Fibroblast of skin of scalp (primary cell): Measurements from ENCODE around the gene MPG.

ENCODE experiments used
- DNase-seq: peaks from one replicate; pipeline ENCODE4 v3.0.0-alpha.2; 2013

MPG gene

DNA sequence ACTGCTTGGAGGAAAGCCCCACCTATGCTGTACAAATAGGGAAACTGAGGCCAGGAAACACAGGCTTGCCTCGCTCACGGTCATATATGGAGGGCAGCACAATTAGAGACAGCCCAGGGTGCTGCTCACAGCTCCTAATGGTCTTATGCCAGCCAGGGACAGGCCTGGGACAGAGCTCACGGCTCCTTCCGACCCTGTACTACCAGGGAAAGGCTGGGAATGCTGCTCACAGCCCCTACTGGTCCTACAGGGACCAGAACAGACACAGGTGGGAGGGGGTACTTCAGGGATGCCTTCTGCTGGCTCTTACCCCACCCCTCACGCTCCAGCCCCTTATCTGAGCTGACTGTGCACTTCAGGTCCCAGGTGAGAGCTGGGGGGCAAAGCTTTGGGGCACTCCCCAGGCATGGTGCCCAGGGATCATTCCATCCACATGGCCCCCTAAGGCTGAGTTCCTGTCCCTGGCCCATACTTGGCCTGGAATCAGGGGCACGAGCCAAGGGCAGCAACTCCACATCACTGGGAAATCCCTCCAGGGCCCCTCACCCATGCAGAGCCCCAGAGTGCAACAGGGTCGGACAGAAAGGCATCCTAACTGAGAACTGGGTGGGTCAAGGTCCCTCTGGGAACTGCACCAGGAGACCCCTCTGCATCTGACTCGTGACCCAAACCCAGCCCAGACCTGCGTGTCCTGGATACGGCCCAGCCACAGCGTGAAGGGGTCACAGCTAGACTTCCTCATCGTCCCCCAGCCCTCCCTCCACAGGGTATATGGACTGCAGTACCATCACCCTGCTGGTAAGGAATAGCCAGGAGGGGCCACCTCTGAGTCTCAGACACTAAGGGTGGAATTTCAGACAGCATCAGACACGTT lies 11.5 kb upstream of the MPG start:
- DNase-seq, result no peak

DNA sequence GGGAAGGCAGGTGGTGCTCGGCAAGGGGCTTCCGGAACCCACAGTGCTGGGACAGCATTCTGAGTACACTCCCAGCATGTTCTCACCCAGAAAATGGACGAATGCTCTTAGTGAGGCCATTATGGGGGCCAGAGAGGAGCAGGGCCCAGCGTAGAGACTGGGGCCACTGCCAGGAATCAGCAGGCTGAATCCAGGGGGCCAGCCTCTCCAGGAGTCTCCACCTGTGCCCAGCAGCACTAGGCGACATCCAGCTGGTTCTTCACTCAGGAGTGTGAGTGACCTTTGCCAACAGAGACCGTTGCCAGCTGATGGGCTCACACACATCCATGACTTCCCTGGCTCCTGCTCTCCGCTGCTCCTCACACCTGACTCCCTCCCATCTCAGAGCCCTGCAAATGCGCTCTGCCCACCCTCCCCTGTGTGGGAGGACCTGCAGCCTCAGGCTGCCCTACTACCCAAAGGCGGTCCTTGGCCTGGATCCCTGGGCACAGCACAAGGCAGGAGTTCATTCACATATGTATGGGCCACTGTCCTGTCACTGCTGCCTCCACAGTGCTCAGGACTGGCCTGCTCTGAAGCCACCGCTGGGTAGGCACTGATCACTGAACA lies 10.7 kb upstream of the MPG start:
- DNase-seq, result no peak

DNA sequence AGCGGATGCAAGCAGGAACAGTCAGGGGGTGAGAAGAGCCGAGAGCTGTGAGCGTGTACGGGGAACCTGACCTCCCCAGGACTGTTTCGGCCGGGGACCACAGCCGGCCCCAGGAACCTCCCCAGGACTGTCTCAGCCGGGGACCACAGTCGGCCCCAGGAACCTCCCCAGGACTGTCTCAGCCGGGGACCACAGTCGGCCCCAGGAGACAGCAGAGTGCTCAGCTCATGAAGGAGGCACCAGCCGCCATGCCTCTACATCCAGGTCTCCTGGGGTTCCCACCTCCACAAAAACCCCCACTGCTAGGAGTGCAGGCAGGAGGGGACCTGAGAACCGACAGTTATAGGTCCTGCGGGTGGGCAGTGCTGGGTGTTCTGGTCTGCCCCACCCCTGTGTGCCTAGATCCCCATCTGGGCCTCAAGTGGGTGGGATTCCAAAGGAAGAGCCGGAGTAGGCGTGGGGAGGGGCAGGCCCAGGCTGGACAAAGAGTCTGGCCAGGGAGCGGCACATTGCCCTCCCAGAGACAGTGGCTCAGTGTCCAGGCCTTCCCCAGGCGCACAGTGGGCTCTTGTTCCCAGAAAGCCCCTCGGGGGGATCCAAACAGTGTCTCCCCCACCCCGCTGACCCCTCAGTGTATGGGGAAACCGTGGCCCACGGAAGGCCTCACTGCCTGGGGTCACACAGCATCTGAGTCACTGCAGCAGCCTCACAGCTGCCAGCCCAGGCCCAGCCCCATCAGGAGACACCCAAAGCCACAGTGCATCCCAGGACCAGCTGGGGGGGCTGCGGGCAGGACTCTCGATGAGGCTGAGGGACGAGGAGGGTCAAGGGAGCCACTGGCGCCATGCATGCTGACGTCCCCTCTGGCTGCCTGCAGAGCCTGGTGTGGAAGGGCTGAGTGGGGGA lies 9.9 kb upstream of the MPG start:
- DNase-seq, result no peak

DNA sequence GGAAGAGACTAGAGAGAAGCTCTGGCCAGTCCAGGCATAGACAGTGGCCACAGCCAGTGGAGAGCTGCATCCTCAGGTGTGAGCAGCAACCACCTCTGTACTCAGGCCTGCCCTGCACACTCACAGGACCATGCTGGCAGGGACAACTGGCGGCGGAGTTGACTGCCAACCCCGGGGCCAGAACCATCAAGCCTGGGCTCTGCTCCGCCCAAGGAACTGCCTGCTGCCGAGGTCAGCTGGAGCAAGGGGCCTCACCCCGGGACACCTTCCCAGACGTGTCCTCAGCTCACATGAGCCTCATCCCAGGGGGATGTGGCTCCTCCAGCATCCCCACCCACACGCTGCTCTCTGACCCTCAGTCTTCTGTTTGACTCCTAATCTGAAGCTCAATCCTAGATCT lies 8.8 kb upstream of the MPG start:
- no peak for DNase-seq

DNA sequence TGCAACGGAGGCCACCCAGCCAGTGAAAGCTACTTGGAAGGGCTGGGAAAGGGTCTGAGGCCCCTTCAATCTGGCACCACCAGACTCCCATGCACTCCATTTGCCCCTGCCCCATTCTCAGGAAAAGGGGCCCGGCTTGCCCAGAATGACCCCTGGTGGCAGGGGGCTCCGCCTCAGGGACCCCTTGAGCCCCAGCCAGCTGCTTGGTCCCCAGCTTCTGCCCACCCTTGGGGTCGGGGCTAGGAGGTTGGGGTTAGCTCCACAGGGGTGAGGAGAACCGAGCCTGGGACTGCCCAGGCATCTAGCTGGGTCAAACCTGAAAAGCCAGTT lies 6.8 kb upstream of the MPG start:
- DNase-seq, result no peak

DNA sequence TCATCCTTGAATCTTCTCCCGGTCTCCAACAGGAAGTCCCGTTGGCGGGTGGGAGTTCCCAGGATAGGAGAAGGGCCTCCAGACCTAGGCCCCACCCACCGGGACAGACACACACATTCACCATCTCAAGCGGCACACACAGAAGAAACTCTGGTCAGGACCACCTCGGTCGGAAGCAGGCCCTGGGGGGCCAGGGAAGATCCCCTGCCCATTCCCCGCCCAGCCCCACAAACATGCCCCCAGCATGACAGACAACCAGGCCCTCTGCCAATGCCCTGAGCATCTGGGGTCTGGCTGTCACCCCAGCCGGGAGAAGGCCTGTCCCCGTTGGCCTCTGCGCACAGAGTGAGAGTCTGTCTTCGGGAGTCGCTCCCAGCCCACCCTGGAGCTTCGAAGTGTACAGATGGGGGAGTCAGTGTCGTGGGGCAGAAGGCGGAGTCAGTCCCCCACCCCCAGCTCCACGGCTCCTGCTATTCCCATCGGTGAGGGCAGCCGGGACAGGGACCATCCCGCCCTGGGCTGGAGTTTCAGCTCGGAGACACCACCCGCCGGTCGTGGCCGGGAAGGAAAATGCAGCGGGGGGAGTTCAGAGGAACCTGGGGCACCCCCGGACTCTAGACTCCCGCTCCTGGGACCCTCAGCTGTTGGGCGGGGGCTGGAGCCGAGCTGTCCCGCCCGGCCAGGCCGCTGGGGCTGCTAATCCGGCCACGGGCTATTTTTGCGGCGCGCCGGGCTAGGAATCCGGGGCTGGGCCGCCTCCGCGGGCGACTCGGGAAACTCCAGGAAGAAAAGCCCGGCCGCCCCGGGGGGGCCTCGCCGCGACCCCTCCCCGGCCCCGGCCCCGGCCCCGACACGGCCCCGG lies 6.3 kb upstream of the MPG start:
- peak; percentile 82 for DNase-seq

DNA sequence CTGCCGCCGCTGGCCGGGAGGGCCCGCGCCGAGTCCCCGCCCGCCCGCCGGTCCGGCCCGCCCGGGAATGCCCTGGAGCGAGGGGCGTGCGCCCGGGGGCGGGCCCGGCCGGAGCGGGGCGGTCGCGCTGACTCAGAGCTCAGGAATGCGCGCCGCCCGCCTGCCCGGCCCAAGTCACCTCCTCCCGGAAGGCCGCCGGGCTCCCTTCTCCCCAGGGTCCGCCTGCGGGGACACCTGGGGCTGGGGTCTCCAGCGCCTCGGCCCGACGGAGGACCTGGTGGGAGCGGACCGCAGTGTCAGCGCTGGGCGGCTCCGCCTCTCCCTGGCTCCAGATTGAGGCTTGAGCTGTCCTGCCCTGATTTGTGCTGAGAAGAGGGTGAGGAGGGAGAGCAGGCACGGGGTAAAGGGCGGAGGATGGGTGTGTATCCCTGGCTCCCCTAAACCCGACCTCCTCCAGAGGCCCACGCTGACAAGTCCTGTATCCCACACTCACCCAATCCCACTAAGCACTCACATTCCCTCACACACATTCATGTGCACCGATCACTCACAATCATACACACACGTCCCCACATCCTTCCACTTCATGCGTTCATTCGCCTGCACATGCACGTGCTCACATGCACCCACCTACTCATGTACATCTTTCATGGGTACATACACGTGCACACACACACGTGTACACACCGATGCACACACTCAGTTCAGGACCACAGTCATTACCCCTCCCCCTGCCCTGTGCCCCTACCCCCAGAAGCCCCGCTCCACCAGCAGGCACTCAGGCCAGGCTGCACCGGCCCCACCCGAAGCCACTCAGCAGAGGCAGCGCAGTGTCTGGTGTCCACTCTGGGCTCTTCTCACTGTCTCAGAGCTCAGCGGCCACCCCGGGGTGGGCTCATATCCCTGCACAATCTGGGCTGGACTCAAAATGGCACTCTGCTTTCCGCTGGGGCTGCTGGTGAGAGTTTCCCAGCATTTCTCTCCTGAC lies 5.2 kb upstream of the MPG start, which contains the start of gene RHBDF1:
Gene RHBDF1 (minus strand): TSS at position 71 of the 988 bp plus-strand sequence. CDS start 7,616 bp downstream, outside the sequence.
- peak; percentile 67 for DNase-seq

DNA sequence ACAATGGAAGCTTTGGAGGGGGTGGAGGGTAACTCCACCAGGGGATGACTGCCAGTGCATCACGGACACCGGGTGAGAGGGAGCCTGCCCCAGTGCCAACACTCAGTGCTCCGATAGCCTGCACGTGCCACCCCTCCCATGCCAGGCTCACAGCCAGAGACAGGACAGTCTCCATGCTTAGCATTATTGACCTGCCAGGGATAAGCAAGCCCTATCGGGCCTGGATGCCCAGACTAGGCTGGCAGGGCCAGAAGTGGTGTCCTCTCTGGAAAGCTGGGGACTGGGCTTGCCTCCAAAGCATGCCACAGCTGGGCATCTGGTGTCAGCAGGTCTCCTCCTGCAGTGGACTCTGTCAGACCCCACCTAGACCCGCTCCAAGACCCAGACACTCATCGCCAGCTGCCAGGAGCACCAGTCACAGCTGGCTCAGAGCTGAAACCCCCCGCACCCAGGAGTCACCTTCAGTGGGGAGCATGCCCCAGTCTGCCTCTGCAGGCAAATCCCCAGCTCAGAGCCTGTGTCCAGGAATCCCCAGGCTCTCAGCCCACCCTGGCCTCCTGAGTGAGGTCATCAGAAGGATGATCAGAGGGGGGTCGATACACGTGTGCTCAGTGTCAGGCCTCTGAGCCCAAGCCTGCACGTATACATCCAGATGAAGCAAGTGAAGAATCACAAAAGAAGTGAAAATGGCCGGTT lies 3.8 kb upstream of the MPG start:
- no peak for DNase-seq

DNA sequence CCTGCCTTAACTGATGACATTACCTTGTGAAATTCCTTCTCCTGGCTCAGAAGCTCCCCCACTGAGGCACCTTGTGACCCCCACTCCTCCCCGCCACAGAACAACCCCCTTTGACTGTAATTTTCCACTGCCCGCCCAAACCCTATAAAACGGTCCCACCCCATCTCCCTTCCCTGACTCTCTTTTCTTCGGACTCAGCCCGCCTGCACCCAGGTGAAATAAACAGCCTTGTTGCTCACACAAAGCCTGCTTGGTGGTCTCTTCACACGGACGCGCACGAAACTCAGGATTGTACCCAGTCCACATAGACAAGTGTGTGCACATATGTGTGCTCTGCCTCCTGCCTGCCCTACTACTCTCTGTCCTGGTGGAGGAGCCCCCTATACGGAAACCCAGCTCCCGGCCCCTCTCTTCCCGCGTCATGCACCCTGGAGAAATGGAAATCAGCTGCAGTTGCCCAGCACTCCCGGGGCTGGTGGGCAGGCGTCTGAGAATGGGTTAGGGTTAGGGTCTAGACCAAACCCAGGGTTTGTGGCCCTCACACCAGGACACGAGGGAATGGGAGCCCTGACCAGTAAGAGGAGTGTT lies 3.2 kb upstream of the MPG start:
- no peak for DNase-seq

DNA sequence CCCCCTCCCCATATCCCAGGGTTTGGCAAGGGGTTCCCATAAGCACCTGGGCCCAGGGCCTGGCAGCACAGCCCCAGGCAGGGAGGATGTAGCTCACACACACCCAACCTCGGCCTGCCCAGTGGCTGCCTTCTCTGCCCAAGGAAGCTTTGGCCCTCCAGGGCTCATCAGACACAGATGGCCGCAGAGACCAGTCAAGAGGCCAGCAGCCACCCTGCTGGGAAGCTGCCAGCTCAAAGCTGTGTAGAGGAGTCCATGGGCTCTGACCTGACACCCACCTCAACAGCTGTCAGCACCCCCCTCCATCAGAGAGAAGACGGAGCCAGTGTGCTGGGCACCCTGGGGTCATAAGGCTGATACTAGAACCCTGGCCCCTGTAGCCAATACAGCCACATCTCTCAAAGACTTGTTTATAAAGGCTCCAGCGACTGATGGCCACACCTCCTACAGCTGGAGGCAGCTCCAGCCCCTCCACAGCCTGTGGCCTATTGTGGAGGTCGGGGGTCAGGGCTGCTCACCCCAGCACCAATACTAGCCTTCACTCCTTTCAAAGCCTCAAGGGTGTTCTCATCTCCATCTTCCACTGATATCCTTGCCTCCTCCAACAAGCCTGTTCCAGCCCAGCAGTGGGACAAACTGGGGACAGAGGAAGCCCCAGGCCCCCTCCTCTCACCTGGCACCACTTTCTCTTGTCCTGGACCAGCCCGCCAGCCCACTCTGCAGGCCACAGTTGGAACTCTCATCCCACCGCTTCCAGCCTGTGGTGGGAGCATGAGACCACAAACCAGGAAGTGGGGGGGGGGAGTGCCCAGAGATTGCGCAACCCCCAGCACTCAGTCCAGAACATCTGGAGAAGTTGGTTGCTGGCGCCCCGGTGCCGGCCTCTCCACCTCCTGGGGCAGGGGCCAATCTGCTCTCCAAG lies 2.2 kb upstream of the MPG start:
- DNase-seq, result peak; percentile 84

DNA sequence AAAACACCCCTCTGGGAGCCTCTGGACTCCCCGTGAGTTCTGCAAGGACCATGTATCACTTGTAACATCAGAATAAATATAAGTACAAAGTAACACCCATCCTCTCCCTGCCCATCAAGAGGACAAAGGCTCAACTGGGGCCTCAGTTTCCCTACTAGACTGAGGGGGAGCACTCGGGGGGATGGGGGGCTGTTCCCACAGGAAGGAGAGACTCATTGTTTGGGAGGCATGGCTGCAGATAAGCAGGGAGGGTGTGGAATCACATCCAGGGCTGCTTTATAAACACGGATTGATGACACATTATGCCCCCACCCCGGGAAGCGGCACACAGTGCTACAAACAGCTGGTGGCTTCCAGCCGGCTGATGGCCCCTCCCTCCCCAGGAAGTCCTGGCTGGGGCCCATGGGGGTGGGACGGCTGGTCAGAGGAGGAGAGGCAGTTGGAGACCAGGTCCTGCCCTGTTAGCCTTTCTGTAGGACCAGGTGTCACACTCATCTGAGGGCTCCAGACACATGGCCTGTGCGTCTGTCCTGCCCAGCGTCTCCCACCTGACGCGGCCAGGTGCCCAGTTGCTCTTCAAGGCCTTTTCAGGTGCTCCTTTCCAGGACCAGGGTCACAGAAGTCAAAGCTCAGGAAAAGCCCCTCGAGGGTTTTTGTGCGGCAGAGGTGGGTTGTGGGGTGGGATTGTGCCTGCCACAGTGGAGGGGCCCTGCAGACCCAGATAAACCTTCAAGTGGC lies 1.3 kb upstream of the MPG start:
- peak; percentile 83 for DNase-seq

DNA sequence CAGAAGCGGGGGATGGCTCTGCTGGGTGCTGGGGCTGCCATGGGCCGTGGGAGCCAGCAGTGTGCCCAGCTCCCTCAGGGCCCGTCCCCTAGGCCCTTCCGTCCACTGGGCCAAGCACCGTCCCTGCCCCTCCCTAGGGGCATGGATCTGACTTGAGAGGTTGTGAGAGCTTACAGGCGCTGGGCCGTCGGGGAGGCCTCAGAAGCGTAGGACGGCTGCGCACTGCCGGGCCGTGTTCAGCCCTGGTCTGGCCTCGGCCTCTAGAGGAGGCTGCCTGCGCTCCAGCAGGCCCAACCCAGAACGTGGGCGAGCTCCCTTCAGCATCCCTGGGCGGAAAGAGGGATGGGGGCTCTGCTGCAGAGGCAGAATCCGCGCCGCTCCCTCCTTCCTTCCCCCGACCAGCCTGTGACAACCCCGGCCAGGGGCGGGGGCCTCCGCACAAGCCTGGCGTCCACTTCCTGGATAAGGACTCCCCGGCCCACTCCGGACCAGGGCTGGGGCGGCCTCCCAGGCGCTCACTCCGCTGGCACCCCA lies 685 bp upstream of the MPG start:
- peak; percentile 64 for DNase-seq

DNA sequence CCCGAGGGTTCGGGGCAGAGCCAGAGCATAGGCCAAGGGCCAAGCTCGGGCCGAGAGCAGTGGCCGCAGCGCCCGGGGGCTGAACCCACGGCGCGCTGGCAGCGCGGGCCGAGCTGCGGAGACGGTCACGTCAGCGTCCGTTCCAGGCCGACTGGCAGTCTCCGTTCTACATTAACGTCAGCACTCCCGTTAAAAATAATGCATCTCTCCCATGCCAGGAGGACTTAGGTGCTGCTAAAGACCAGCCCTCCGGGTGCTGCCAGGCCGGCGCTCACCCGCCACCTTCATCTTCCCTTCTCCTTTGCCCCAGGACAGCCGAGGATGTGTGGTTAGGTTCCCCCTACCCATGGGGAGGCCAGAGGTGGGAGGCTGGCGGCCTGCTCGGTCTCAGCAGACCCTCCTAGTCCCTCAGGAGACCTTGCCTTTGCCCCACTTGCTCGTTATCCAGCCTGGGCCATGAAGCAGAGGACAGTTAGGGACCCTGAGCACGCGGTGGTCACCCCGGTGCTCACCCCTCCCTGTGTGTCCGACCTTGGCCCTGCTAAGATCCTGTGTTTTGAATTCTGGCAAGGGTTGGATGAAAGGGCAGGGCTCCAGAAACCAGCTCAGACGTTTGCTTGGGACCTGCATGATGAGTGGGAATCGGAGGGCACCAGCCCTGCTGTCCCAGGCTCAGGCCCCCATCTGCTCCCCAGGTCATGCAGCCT lies 572 bp downstream of the MPG start:
- no peak for DNase-seq

DNA sequence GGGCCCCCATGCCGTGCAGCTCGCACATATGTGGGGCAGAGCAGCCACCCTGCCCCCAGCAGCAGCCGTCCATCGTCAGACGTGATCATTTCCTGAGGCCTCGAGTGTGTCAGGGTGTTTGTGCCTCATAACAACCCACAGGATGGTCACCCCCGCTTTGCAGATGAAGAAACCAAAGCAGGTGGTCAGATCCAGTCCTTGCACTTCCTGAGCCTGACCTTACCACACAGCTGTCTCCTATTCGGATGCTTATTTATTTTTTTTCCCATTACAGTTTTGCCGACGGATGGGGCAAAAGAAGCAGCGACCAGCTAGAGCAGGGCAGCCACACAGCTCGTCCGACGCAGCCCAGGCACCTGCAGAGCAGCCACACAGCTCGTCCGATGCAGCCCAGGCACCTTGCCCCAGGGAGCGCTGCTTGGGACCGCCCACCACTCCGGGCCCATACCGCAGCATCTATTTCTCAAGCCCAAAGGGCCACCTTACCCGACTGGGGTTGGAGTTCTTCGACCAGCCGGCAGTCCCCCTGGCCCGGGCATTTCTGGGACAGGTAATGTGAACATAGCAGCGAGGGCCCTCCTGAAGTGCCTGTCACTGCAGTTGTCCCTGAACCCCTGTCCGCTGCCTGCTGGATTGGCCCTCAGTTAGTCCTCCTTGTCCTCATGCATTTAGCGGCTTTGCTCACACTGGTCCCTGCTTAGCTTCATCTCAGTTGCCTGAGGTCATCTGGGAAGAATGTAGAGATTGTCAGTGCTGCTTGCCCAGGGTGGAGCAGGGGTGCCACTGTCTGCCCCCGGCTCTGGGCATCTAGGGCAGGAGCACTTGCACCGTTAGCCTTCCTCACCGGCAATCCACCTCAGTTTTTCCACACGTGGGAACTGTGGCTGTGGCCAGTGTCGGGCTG lies 1.4 kb downstream of the MPG start:
- no peak for DNase-seq

DNA sequence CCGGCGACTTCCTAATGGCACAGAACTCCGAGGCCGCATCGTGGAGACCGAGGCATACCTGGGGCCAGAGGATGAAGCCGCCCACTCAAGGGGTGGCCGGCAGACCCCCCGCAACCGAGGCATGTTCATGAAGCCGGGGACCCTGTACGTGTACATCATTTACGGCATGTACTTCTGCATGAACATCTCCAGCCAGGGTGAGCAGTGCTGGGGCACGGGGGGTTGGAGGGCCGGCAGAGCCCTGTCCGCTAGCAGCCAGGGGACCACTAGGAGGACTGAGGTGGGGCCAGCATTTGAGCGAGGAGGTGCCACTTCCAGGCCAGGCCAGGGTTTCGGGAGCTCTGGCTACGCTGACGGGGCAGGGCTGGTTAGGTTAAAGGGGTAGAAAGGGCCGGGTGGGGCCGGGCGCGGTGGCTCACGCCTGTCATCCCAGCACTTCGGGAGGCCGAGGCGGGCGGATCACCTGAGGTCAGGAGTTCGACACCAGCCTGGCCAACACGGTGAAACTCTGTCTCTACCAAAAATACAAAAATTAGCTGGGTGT lies 5.1 kb downstream of the MPG start:
- DNase-seq, result no peak
